Measurements from ENCODE around the gene TBCD. TPM values are rescaled to one million over a fixed set of nuclear protein-coding genes. Genes with fewer than 3 reads are reported as not detected.

The TBCD gene
- total RNA-seq, 1 donor from 2014 or later = 84.8 TPM

- H3K36me3 ChIP-seq = peaks cover 60% of the 10 kb centered on the region
- no peaks in the 10 kb centered on the region for H3K4me1 ChIP-seq
- no peaks in the 10 kb centered on the region for H3K27me3 ChIP-seq (ENCODE audit: low read depth)
- no peak overlapping the region for H3K27ac ChIP-seq
- H3K9me3 ChIP-seq = no peaks in the 10 kb centered on the region
- TF ChIP-seq CTCF (IDR thresholded peaks at IDR 0.05) = no peak
- no peak for DNase-seq
- intact Hi-C loops (cut with DNase I) = no loop called here
- ATAC-seq = no peak
- H3K4me3 ChIP-seq = no peak overlapping the region
Observed at GRCh38 chr17:82920150-82920549, 168.3 kb downstream of the TBCD start.

GRCh38 chr17:82920715-82921114 lies 168.8 kb downstream of the TBCD start:
- H3K4me3 ChIP-seq = no peak overlapping the region
- H3K36me3 ChIP-seq = peaks cover 60% of the 10 kb centered on the region
- DNase-seq (no peak), ATAC-seq (no peak)
- no peaks in the 10 kb centered on the region for H3K9me3 ChIP-seq
- H3K27ac ChIP-seq = no peak overlapping the region
- TF ChIP-seq CTCF (IDR thresholded peaks at IDR 0.05) = no peak
- intact Hi-C loops (cut with DNase I) = no loop called here
- no peaks in the 10 kb centered on the region for H3K4me1 ChIP-seq
- no peaks in the 10 kb centered on the region for H3K27me3 ChIP-seq (ENCODE audit: low read depth)

GRCh38 chr17:82921426-82921825 lies 169.6 kb downstream of the TBCD start:
- no peaks in the 10 kb centered on the region for H3K4me1 ChIP-seq
- no peaks in the 10 kb centered on the region for H3K27me3 ChIP-seq (ENCODE audit: low read depth)
- peaks cover 63% of the 10 kb centered on the region for H3K36me3 ChIP-seq
- H3K9me3 ChIP-seq = no peaks in the 10 kb centered on the region
- no peak for ATAC-seq
- H3K4me3 ChIP-seq = no peak overlapping the region
- no peak overlapping the region for H3K27ac ChIP-seq
- peak; percentile 45 for DNase-seq
- intact Hi-C loops (cut with DNase I) = no loop called here
- TF ChIP-seq CTCF (IDR thresholded peaks at IDR 0.05) = no peak

- intact Hi-C loops (cut with DNase I) = no loop called here
- H3K4me1 ChIP-seq = no peaks in the 10 kb centered on the region
- H3K27ac ChIP-seq = no peak overlapping the region
- H3K4me3 ChIP-seq = no peak overlapping the region
- no peaks in the 10 kb centered on the region for H3K27me3 ChIP-seq (ENCODE audit: low read depth)
- H3K9me3 ChIP-seq = no peaks in the 10 kb centered on the region
- DNase-seq (peak; percentile 43), ATAC-seq (no peak)
- TF ChIP-seq CTCF (IDR thresholded peaks at IDR 0.05) = no peak
- H3K36me3 ChIP-seq = peaks cover 76% of the 10 kb centered on the region
Observed at GRCh38 chr17:82922646-82923045, 170.8 kb downstream of the TBCD start.

GRCh38 chr17:82923366-82924113 lies 171.7 kb downstream of the TBCD start:
- intact Hi-C loops (cut with DNase I) = no loop called here
- Histone ChIP-seq H3K36me3 (peaks cover 83% of the 10 kb centered on the region), H3K9me3 (no peaks in the 10 kb centered on the region), H3K27me3 (ENCODE audit: low read depth) (no peaks in the 10 kb centered on the region), H3K4me1 (no peaks in the 10 kb centered on the region), H3K27ac (no peak overlapping the region), H3K4me3 (no peak overlapping the region)
- peak; percentile 29 for DNase-seq
- no peak for ATAC-seq
- TF ChIP-seq CTCF (IDR thresholded peaks at IDR 0.05) = no peak

Measured in lower lobe of right lung (tissue), 2 donors.